Effector CD4-positive, alpha-beta T cell (primary cell): ENCODE measurements around the gene GJB6.
A peak's percentile ranks its signal among the peaks of the same experiment; 100 is the strongest.
"Not testable (repeated sequence)": the region's sequence is repeated elsewhere in the genome, so short reads cannot be mapped to it uniquely, and the experiment has no call there.

Experiments
- DNase-seq: peaks from one replicate; pipeline ENCODE4 v3.0.0-alpha.2; 2020
- total RNA-seq: gene quantifications from one replicate; lab custom pipeline; 2026; lab: John Stamatoyannopoulos, UW

Gene GJB6
- total RNA-seq: 6.0 reads per million, percentile 23 among the genes with 10 or more reads in this experiment

DNA sequence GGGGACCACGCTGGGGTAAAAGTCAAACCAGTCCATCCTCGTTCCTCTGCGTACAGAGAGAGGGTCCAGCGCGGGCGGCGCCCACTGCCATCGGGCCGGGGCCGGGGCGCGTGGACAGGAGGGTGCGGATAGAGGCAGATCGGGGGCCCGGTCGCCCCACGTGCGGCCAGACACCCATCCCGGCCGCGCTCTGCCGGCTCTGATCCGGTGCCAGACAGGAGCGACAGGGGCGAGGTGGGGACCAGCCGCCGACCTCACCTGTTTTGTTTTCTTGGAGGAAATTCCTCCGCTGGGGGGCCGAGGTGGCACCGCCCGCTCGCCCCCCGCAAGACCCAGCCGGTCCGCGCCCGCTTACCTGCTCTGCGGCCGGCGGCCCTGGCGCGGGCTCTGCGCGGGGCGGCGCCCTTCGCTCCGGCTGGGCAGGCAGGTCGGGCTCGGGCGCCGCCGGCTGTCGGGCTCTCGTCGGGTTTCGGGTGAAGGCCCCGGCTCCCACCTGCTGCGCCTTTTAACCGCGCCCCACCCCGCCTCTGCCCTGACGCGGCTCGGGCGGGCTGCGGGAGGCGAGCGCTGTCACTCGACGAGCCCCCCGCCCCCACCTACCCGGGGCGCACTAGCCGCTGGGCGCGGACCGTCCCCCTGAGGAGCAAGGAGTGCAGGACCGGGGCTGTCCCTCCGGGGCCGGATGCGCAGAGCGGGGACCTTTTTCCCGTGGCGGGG, at the start of gene GJB6:
Gene GJB6, minus strand, starts transcription at position 481 of the 717 bp plus-strand sequence. CDS start 8,839 bp downstream, outside the sequence.
- DNase-seq: no peak

DNA sequence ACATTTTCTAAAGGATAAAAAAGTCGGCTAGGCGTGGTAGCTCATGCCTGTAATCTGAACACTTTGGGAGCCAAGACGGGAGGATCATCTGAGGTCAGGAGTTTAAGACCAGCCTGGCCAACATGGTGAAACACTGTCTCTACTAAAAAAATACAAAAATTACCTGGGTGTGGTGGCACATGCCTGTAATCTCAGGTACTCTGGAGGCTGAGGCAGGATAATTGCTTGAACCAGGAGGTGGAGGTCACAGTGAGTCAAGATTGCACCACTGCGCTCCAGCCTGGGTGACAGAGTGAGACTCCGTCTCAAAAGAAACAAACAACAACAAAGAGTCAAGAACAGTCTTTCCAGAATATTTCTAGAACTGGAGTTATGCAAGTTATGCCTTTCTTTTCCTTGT, 44.8 kb upstream of the GJB6 start:
- DNase-seq: not testable (repeated sequence)

DNA sequence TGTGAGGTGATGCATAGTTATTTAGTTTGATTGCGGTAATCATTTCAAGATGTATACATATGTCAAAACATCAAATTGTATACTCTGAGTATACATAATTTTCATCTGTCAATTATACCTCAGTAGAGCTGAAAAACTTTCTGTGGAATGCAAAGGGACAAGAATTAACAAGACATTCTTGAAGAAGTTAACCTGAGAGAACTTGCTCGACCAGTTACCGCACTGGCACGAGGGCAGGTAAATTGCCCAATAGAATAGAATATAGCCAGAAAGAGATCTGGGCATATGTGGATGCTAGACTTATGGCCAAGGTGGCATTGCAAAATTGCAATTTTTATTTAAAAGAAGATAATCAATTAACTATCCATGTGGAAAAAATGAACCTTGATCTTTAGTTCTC, 42.3 kb upstream of the GJB6 start:
- no peak for DNase-seq

DNA sequence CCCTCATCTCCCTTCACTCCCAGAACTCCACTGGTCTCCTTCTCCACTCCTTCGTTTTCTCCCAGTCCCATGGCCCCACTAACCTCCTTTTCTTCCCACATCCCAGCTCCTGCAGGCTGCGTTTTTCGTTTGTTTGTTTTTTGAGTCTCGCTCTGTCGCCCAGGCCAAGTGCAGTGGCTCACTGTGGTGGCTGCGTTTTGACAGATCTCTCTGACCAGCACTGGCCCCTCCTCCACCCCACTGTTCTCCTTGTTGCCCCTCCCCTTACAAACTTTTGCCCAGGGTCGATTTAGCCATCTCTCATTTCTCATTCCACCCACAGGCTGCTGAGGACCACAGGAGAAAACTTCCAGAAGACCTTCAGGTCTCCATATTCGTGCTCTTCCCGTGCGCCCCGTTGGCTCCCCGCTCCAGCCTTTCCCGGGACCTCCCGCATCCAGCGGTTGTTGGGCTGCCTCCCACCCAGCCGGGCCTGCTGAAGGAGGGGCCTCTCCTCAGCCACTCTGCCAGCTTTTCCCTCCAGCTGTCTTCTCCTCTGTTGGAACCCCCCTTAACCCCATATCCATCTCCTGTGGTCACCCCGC, 40.6 kb upstream of the GJB6 start:
- DNase-seq: no peak

DNA sequence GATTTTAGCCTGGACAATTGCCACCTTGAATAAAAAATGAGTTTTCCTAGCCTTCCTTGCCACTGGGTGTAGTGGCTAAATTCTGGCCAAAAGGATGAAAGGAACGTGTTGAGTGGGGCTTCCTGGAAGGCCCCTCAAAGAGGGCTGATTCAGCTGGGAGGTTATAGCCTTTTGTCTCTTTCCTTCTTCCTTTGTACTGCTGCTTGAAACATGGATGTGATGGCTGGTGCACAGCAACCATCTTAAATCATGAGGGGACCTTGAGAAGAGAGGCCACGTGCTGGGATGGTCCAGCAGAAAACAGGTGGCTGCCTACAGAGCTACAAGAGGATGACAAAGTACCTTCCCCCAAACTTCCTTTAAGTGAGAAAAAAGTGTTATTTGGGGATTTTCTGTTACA, 40.0 kb upstream of the GJB6 start:
- no peak for DNase-seq

DNA sequence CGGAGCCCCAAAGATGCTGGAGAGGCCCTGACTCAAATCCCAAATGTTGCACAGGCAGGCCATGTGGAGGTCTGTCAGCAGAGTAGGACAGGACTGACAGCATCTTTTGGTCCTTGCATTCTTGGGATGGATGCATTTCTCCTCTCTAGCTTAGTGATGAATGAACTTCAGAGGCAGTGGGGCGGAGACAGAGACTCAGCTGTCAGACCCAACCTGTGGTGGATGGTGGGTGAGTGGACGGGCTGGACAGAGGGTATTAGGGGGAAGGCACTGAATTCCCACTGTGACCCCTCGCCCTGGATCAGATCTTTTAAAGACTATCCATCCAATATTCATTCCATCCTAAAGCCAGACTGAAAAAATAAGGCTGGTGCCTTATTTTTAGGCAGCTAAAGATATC, 39.3 kb upstream of the GJB6 start:
- no peak for DNase-seq

- DNase-seq: no peak
Observed at GRCh38 chr13:20270163-20270865, 38.2 kb upstream of the GJB6 start.

- DNase-seq: no peak
Observed at GRCh38 chr13:20264271-20265018, 32.3 kb upstream of the GJB6 start.

DNA sequence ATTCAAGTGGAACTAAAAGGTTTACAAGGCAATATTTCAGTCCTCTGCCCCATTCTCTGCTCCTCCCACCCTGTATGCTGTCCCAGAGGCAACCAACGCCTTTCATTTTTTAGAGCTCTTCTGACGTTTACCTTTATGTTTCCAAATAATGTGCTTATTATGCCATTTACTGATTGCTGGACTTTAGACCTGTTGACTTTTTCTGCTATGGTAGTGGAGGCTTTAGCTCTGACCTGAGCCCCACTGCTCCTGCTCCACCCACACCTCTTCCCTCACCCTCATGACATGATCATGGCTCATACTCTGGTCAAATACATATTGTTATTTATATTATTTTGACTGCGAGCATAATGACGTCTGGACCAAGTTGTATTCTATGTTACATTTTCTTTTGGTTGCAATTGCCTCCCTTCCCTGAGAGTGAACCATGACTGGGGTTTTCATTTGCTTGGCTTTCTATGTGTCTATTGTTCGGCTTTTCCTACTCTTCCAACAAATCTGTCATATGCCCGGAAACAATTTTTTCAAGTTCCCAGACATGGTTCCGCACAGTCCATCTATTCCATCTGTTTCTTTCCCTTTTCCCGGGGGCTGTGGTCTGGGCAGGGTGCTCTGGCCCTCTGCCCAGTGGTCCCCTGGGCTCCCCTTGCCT, 31.4 kb upstream of the GJB6 start:
- no peak for DNase-seq

GRCh38 chr13:20258963-20259288, 26.8 kb upstream of the GJB6 start:
- no peak for DNase-seq

- DNase-seq: no peak
Observed at GRCh38 chr13:20258208-20258962, 26.3 kb upstream of the GJB6 start.

DNA sequence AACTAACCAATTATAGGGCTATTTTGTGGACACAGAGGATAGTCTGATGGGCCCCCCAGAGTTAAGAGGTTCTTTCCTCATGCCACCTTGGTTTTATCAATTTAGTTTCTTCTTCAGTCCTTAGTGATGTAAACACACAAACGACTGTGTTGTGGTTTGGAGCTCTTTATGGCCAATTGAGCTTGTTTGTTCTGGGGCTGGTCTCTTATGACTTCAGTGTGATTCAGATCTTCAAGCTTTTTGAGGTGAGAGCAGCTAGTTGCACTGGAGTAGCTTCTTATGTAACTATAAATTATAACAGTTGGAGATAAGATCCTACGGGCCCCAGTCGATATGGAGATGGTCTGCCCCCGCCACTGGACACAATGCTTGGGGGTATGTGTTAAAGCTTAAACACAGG, 22.0 kb upstream of the GJB6 start:
- DNase-seq: no peak

DNA sequence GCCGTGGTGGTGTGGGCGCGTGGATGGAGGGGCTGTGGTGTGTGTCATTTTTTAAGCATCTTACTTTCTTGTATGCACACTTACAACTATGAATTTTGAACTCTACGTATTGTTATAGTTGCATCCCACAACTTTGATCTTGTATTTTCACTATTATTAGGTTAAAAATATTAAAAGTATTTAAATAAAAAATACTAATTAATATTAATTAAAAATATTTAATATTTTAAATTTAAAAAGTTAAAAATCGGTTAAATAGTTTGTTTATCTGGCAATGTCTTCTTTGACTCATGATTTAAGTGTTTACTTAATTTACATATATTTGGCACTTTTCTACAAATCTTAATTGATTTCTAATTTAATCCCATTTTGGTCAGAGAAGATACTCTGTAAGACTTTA, 17.8 kb upstream of the GJB6 start:
- DNase-seq: no peak

- DNase-seq: no peak
Observed at GRCh38 chr13:20247963-20248362, 15.8 kb upstream of the GJB6 start.

- DNase-seq: no peak
Observed at GRCh38 chr13:20247403-20247802, 15.3 kb upstream of the GJB6 start.

GRCh38 chr13:20241593-20241992, 9.5 kb upstream of the GJB6 start:
- no peak for DNase-seq

DNA sequence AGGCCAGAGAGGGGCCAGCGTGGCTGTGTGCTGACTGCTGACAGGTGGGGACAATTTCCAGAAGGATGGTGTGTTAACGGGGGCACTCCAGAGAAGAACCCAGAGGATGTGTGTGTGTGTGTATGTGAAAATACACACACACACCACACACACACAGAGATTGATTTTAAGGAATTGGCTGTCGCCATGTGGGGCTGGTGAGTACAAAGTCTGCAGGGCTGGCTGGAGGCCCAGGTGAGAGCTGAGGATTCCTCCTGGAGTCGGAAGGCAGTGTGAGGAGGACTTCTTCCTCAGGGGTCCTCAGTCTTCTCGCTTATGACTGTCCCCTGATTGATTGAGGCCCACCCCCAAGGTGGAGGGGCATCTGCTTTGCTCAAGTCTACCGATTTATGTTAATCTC, 7.6 kb upstream of the GJB6 start:
- DNase-seq: no peak

GRCh38 chr13:20232556-20233277, 598 bp upstream of the GJB6 start:
- no peak for DNase-seq

GRCh38 chr13:20230913-20231838, 943 bp downstream of the GJB6 start:
- no peak for DNase-seq

GRCh38 chr13:20227730-20228129, 4.4 kb downstream of the GJB6 start:
- DNase-seq: no peak
